Muscle layer of duodenum (tissue), 2 donors: Measurements from ENCODE around the gene CLOCK.
A peak's percentile ranks its signal among the peaks of the same experiment; 100 is the strongest.
"Not testable (repeated sequence)": the region's sequence is repeated elsewhere in the genome, so short reads cannot be mapped to it uniquely, and the experiment has no call there.

Experiments
- H3K27ac ChIP-seq: one replicate; pipeline ENCODE4 v1.7.0; 2013; ENCODE audit warnings: mild to moderate bottlenecking, low read length
- H3K27me3 ChIP-seq: one replicate; pipeline ENCODE4 v1.7.0; 2013; ENCODE audit warnings: low read depth, mild to moderate bottlenecking, control low read depth, low read length
- H3K36me3 ChIP-seq, 2 donors: one replicate each; pipeline ENCODE4 v1.7.0; 2013; ENCODE audit warnings: low read length in 2 of 2, control low read depth in 1 of 2, mild to moderate bottlenecking in 1 of 2; ENCODE audit not compliant: insufficient read depth in 2 of 2, control insufficient read depth in 1 of 2
- H3K4me1 ChIP-seq, 2 donors: one replicate each; pipeline ENCODE4 v1.7.0; 2013; ENCODE audit warnings: low read length in 2 of 2, mild to moderate bottlenecking in 2 of 2, control low read depth in 1 of 2, moderate library complexity in 1 of 2; ENCODE audit not compliant: insufficient read depth in 2 of 2, control insufficient read depth in 1 of 2
- H3K4me3 ChIP-seq, 2 donors: one replicate each; pipeline ENCODE4 v1.7.0; 2013; ENCODE audit warnings: low read length in 2 of 2, low read depth in 1 of 2, mild to moderate bottlenecking in 1 of 2
- H3K9me3 ChIP-seq, 2 donors: one replicate each; pipeline ENCODE4 v1.7.0; 2013; ENCODE audit warnings: low read length in 2 of 2, control low read depth in 1 of 2, mild to moderate bottlenecking in 1 of 2; ENCODE audit not compliant: control insufficient read depth in 1 of 2
- donor health status: healthy.

The CLOCK gene

GRCh38 chr4:55546756-55547465 is at the start of gene CLOCK:
CLOCK (minus strand) TSS chr4:55546909; CDS start chr4:55482785, 64,124 bp downstream.
- Histone ChIP-seq H3K4me3 (peak within 1 kb of the TSS; percentile 76 to 93), H3K27me3 (no peaks in the 10 kb centered on the region), H3K27ac (peak within 1 kb of the TSS; percentile 87), H3K36me3 (no peaks in the 10 kb centered on the region), H3K9me3 (no peaks in the 10 kb centered on the region), H3K4me1 (peaks cover 0 to 13% of the 10 kb centered on the region in 2 donors)

GRCh38 chr4:55592014-55592413 is 45.3 kb upstream of the CLOCK start, which contains the start of gene PDCL2:
PDCL2 (minus strand) TSS chr4:55592245; CDS start chr4:55592109, 136 bp downstream.
- H3K27ac ChIP-seq: no peak within 1 kb of the TSS

GRCh38 chr4:55588160-55588559 is 41.5 kb upstream of the CLOCK start:
- H3K27me3 ChIP-seq: no peaks in the 10 kb centered on the region
- H3K4me3 ChIP-seq: no peak overlapping the region
- no peaks in the 10 kb centered on the region for H3K36me3 ChIP-seq
- no peaks in the 10 kb centered on the region for H3K4me1 ChIP-seq
- peaks cover 0 to 10% of the 10 kb centered on the region in 2 donors for H3K9me3 ChIP-seq
- no peak overlapping the region for H3K27ac ChIP-seq

More at GRCh38 chr4:55592014-55592413, 45.3 kb upstream of the CLOCK start, which contains the start of gene PDCL2:
- no peaks in the 10 kb centered on the region for H3K36me3 ChIP-seq
- no peak within 1 kb of the TSS for H3K4me3 ChIP-seq
- H3K27me3 ChIP-seq: no peaks in the 10 kb centered on the region
- no peaks in the 10 kb centered on the region for H3K4me1 ChIP-seq
- H3K9me3 ChIP-seq: peaks cover 0 to 10% of the 10 kb centered on the region in 2 donors

- not testable (repeated sequence) for H3K27me3 ChIP-seq, H3K4me1 ChIP-seq, H3K4me3 ChIP-seq, H3K27ac ChIP-seq, H3K36me3 ChIP-seq, H3K9me3 ChIP-seq
Measured at GRCh38 chr4:55582773-55583172, 36.1 kb upstream of the CLOCK start.

- Histone ChIP-seq H3K4me3 (no peak overlapping the region), H3K4me1 (no peaks in the 10 kb centered on the region), H3K27me3 (no peaks in the 10 kb centered on the region), H3K36me3 (no peaks in the 10 kb centered on the region), H3K27ac (no peak overlapping the region), H3K9me3 (peaks cover 0 to 16% of the 10 kb centered on the region in 2 donors)
Measured at GRCh38 chr4:55578341-55579010, 31.8 kb upstream of the CLOCK start.

GRCh38 chr4:55575513-55575912 is 28.8 kb upstream of the CLOCK start:
- no peaks in the 10 kb centered on the region for H3K36me3 ChIP-seq
- H3K9me3 ChIP-seq: peaks cover 0 to 14% of the 10 kb centered on the region in 2 donors
- no peak overlapping the region for H3K27ac ChIP-seq
- no peaks in the 10 kb centered on the region for H3K27me3 ChIP-seq
- H3K4me3 ChIP-seq: no peak overlapping the region
- no peaks in the 10 kb centered on the region for H3K4me1 ChIP-seq

GRCh38 chr4:55574252-55574651 is 27.5 kb upstream of the CLOCK start:
- Histone ChIP-seq H3K27me3 (no peaks in the 10 kb centered on the region), H3K4me1 (no peaks in the 10 kb centered on the region), H3K9me3 (peaks cover 0 to 14% of the 10 kb centered on the region in 2 donors), H3K27ac (no peak overlapping the region), H3K36me3 (no peaks in the 10 kb centered on the region), H3K4me3 (no peak overlapping the region)

GRCh38 chr4:55571806-55572205 is 25.1 kb upstream of the CLOCK start:
- H3K27ac ChIP-seq: no peak overlapping the region
- H3K36me3 ChIP-seq: no peaks in the 10 kb centered on the region
- no peaks in the 10 kb centered on the region for H3K27me3 ChIP-seq
- no peaks in the 10 kb centered on the region for H3K4me1 ChIP-seq
- peaks cover 0 to 9% of the 10 kb centered on the region in 2 donors for H3K9me3 ChIP-seq
- H3K4me3 ChIP-seq: no peak overlapping the region

GRCh38 chr4:55568905-55569504 is 22.3 kb upstream of the CLOCK start:
- Histone ChIP-seq H3K27me3 (no peaks in the 10 kb centered on the region), H3K4me1 (no peaks in the 10 kb centered on the region), H3K27ac (no peak overlapping the region), H3K9me3 (no peaks in the 10 kb centered on the region), H3K4me3 (no peak overlapping the region), H3K36me3 (no peaks in the 10 kb centered on the region)

- no peak overlapping the region for H3K4me3 ChIP-seq
- H3K4me1 ChIP-seq: no peaks in the 10 kb centered on the region
- no peaks in the 10 kb centered on the region for H3K27me3 ChIP-seq
- H3K36me3 ChIP-seq: no peaks in the 10 kb centered on the region
- H3K27ac ChIP-seq: no peak overlapping the region
- H3K9me3 ChIP-seq: no peaks in the 10 kb centered on the region
Measured at GRCh38 chr4:55561889-55562288, 15.2 kb upstream of the CLOCK start.

- Histone ChIP-seq H3K4me1 (no peaks in the 10 kb centered on the region), H3K4me3 (no peak overlapping the region), H3K27me3 (no peaks in the 10 kb centered on the region), H3K27ac (no peak overlapping the region), H3K9me3 (no peaks in the 10 kb centered on the region), H3K36me3 (no peaks in the 10 kb centered on the region)
Measured at GRCh38 chr4:55560096-55560495, 13.4 kb upstream of the CLOCK start.
